ENCODE measurements around the gene AQP12B. TPM values are rescaled to one million over a fixed set of nuclear protein-coding genes. Genes with fewer than 3 reads are reported as not detected.
A peak's percentile ranks its signal among the peaks of the same experiment; 100 is the strongest.
"Not testable (repeated sequence)": the region's sequence is repeated elsewhere in the genome, so short reads cannot be mapped to it uniquely, and the experiment has no call there.

Gene AQP12B, protein sequence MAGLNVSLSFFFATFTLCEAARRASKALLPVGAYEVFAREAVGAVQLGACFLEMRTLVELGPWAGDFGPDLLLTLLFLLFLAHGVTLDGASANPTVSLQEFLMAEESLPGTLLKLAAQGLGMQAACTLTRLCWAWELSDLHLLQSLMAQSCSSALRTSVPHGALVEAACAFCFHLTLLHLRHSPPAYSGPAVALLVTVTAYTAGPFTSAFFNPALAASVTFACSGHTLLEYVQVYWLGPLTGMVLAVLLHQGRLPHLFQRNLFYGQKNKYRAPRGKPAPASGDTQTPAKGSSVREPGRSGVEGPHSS
- polyA plus RNA-seq (ENCODE audit: insufficient read length in 12 of 12), result 1 to 10 TPM in 6 of 12 donors, under 1 TPM in 4, not detected in 2; 0.64 to 7.6 (median 1.2) TPM
- long read RNA-seq, donor 1, result 0 reads
- long read RNA-seq, donor 2, result 0 reads
- long read RNA-seq, donor 3, result 0 reads
- long read RNA-seq, donor 4, result 0 reads
- long read RNA-seq, donor 5, result 0 reads
- long read RNA-seq, donor 6, result 0 reads
- long read RNA-seq, donor 7, result 0 reads
- long read RNA-seq, donor 8, result 0 reads
- long read RNA-seq, donor 9, result 0 reads
- long read RNA-seq, donor 10, result 0 reads
- long read RNA-seq, donor 11, result 0 reads

- DNase-seq, result not testable (repeated sequence)
Measured at GRCh38 chr2:240682431-240683224, at the start of gene AQP12B. TSS of gene AQP12B (minus strand) at chr2:240682885. CDS start at chr2:240682837, 48 bp downstream.

- DNase-seq, result no peak
Measured at GRCh38 chr2:240732184-240732583, 49.5 kb upstream of the AQP12B start.

GRCh38 chr2:240731178-240731545, 48.5 kb upstream of the AQP12B start:
- peak; percentile 25 for DNase-seq

GRCh38 chr2:240730501-240731177, 48.0 kb upstream of the AQP12B start:
- DNase-seq, result no peak

DNA sequence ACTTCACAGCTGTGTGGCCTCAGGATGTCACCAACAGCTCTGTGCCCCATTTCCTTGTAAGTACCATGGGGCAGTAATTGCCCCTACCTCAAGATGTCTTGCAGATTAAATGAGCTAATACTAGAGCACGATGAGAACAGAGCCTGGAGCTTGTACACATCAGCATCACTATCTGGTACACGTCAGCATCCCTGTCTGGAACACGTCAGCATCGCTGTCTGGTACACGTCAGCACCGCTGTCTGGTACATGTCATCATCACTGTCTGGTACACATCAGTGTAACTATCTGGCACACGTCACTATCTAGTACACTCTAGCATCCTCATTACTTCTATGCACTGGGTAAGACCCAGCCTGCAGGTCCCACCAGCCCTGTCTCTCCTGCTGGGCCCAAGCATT, 46.1 kb upstream of the AQP12B start:
- no peak for DNase-seq

DNA sequence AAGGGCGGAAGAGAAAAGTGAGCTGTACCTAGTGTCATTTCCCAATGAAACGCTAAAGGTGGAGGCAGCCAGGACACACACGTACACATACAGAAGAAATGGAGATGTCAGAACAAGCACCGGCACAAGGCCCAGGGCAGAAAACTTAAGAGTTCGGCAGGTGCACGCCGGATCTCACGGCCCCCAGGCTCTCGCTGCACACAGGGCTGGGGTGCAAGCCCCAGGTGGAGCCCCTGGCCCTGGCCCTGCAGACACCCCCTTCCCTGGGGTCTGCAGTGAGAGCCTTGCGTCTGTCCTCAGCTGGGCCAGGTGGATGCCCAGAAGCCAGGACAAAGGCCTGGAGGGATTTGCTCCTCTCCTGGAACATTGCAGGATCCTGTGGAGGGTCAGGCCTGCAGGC, 45.7 kb upstream of the AQP12B start:
- DNase-seq, result no peak

DNA sequence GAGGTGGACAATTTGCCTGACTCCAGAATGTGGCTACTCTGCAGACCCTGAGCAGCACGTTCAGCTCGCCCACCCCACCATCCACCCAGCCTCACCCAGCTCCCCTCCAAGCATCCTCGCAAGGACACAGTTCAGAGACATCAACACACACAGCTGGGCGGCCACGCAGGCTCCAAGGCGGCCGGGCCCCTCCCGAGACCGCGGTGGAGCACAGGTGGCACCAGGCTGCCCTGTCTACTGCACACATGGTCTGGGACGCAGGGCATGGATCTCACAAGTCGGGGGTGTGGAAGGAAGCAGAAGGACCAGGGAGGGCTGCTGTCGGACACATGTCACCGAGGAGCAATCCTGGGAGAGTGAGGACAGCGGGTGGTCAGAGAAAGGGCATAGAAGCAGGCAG, 45.2 kb upstream of the AQP12B start:
- no peak for DNase-seq

DNA sequence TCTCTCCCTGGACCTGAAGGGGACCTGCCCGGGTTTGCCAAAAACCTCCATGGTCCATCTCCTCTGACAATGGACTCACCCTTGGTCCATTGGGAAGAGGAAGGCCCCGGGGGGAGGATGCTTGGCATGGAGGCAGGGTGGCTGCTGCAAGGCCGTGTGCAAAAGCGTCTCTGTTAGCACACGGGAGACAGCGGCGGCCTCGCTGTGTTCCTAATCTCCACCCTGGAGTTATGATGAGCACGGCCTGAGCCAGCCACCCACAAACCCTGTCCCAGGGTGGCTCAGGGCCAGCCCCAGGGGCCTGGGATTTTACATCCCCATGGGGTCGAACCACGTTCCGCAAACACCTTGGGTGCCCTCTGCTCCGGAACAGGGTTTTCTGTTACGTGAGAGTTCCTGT, 44.8 kb upstream of the AQP12B start:
- no peak for DNase-seq

GRCh38 chr2:240726876-240727275, 44.2 kb upstream of the AQP12B start:
- DNase-seq, result no peak

DNA sequence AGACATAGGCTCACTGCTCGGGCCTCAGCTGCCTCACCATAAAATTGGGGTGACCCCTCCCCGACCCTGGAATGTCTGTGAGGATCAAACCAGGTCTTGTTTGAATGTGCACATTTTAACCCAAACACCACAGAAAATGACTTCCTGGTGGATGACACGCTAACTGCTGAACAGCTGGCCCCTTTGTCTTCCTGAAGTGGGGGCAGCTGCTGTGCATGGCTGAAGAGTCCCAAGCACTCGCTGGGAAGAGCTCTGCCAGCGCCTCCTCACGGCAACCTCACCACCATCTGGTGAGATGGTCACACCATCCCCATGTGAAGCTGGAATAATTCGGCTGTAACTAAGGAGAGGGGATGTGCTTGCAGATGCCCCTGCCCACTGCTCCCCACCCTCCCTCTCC, 43.0 kb upstream of the AQP12B start:
- DNase-seq, result no peak

- no peak for DNase-seq
Measured at GRCh38 chr2:240725266-240725665, 42.6 kb upstream of the AQP12B start.

- no peak for DNase-seq
Measured at GRCh38 chr2:240724431-240724830, 41.7 kb upstream of the AQP12B start.

DNA sequence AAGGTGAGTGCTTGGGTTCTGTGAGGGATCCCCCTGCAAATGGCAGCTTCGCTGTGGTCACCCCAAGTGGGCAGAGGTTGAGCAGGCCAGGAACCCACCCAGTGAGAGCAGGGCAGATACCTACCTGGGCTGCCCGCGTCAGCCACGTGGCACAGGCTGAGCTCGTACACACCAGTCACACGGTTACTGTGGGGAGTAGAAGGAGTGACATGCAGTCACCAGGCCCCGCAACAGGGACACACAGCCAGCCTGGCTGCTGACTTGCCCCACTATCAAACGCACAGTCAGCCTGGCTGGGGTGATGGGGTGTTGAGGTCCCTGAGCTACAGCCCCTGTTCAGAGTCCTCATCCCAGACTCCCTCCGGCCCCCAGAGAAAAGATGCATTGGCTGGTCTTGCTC, 41.2 kb upstream of the AQP12B start:
- no peak for DNase-seq

GRCh38 chr2:240722796-240723735, 40.4 kb upstream of the AQP12B start:
- DNase-seq, result no peak

- DNase-seq, result no peak
Measured at GRCh38 chr2:240722376-240722775, 39.7 kb upstream of the AQP12B start.

- DNase-seq, result no peak
Measured at GRCh38 chr2:240721596-240722180, 39.0 kb upstream of the AQP12B start.

DNA sequence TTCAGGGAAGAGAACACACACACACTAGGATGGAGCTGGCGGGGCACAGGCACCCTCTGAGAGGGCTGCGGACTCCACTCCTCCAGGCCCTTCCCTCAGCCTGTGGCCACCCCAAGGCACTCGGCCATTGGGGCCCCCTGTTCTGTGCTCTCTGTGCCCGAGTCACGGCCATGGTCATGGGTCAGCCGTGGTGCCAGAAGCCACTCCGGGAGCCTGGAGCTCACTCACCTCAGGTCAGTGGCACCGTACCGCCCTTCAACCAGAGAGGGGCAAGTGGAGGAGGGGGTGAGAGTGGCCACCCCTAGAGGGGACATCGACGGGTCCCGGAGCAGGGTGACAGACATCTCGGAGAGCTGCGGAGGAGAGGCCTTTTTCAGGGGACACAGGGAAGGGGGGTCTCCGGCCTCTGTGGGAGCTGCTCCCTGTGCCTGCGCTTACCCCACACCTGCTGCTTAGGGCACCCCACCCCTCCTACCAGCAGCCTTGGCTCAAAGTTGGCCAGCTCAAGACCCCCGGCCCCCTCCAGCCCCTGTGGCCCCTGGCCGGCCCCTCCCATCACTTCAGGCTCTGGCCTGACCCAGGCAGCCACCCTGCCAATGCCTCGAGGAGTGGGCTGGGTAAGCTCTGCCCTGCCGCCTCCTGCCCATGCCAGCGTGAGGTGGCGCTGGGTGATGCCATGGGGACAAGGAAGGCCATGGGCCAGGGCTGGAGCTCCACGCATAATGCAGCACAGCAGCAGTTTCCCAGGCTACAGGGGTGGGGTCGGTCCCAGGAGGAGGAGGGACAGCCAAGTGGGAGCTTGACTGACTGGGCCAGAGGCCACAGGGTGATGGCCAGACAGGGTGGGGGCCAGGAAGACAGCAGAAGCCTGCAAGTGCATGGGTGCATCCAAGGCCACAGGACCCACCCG, 38.3 kb upstream of the AQP12B start:
- DNase-seq, result no peak

DNA sequence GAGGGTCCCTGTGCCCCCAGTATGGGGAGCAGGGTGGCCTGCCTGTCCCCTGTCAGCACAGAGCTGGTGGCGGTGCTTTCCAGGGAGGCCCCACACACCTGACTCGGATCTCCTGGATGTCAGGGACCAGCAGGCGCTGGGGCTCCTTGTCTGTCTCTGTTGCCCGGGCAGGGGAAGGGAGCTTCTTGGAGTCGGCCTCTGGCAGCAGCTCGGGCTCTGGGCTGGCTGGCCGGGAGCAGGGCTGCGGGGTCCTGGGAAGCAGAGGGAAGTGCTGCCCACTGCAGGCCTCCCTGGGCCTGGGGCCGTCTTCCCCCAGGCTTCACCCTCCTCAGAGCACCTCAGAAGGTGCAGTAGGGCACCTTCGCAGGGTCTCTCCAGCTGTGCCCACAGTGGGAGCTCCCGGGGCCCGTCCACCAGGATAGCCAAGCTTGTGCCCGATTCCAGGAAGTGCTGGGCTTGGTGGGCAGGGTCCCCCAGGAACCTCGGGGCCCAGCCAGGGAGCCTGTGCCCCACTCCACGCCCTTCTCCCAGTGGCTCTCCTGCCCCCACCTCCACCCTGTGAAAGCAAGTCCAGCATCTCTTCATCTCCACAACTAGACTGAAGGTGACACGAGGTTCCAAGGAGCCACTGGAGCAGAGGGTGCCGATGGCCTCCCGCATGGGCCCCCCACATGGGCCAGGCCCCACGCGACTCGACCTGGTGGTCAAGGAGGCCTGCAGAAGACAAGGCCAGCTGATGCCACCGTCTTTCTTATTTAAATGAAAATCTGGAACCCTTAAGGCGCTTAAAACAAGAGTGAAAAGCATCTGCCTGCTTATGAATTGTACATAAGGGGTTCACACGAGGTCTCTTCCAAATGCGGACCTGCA, 37.2 kb upstream of the AQP12B start:
- no peak for DNase-seq
